CD8-positive, alpha-beta memory T cell (primary cell): ENCODE data around the gene DSCAML1. TPM values are rescaled to one million over a fixed set of nuclear protein-coding genes. Genes with fewer than 3 reads are reported as not detected.

Experiments used
- CTCF ChIA-PET: fragments of 350-600 bp; sonication (Branson Sonifier 250); formaldehyde crosslinking; loops from one replicate; lab custom pipeline; 2021; ENCODE audit warnings: antibody characterized with exemption; lab: Charles Lee
- POLR2A ChIA-PET: fragments of 350-600 bp; sonication (Branson Sonifier 250); formaldehyde crosslinking; loops from one replicate; lab custom pipeline; 2021; ENCODE audit warnings: antibody characterized with exemption; lab: Charles Lee
- DNase-seq, 5 donors: peaks; one replicate each; pipeline versions ENCODE4 v3.0.0 to v3.0.0-alpha.2; 2020 to 2022; ENCODE audit warnings: mixed read lengths in 1 of 5
- H3K27ac ChIP-seq: one replicate; pipeline ENCODE4 v1.7.0; 2013; ENCODE audit warnings: low read depth, mild to moderate bottlenecking, low read length, moderate library complexity
- H3K27me3 ChIP-seq: 2 replicates; pipeline ENCODE4 v1.7.0; 2013; ENCODE audit warnings: low read length, mild to moderate bottlenecking; ENCODE audit not compliant: insufficient read depth, poor library complexity, severe bottlenecking
- H3K36me3 ChIP-seq: 2 replicates; pipeline ENCODE4 v1.7.0; 2013; ENCODE audit warnings: mild to moderate bottlenecking, low read length, moderate library complexity; ENCODE audit not compliant: insufficient read depth
- H3K4me1 ChIP-seq: 2 replicates; pipeline ENCODE4 v1.7.0; 2013; ENCODE audit warnings: mild to moderate bottlenecking, low read length, moderate library complexity; ENCODE audit not compliant: insufficient read depth
- H3K4me3 ChIP-seq: 2 replicates; pipeline ENCODE4 v1.7.0; 2013; ENCODE audit warnings: mild to moderate bottlenecking, low read length
- H3K9me3 ChIP-seq: 2 replicates; pipeline ENCODE4 v1.7.0; 2013; ENCODE audit warnings: mild to moderate bottlenecking, low read length
- H3K27ac Mint-ChIP-seq, 8 donors: one replicate each; pipeline ENCODE4 v1.8.0; 2020 to 2021; ENCODE audit warnings: mixed read lengths in 8 of 8, mild to moderate bottlenecking in 6 of 8, inconsistent platforms in 3 of 8, moderate library complexity in 3 of 8
- H3K27me3 Mint-ChIP-seq, 2 donors: one replicate each; pipeline ENCODE4 v1.8.0; 2020 to 2021; ENCODE audit warnings: mixed read lengths in 2 of 2, mild to moderate bottlenecking in 1 of 2, moderate library complexity in 1 of 2
- H3K36me3 Mint-ChIP-seq, 3 donors: one replicate each; pipeline ENCODE4 v1.8.0; 2020 to 2021; ENCODE audit warnings: mixed read lengths in 3 of 3, inconsistent platforms in 1 of 3, mild to moderate bottlenecking in 1 of 3
- H3K4me1 Mint-ChIP-seq, 3 donors: one replicate each; pipeline ENCODE4 v1.8.0; 2020 to 2021; ENCODE audit warnings: mixed read lengths in 3 of 3, inconsistent platforms in 1 of 3, mild to moderate bottlenecking in 1 of 3
- H3K4me3 Mint-ChIP-seq, 7 donors: one replicate each; pipeline ENCODE4 v1.8.0; 2020 to 2021; ENCODE audit warnings: mixed read lengths in 7 of 7, mild to moderate bottlenecking in 6 of 7, moderate library complexity in 4 of 7, inconsistent platforms in 2 of 7
- H3K9me3 Mint-ChIP-seq, 5 donors: one replicate each; pipeline ENCODE4 v1.8.0; 2020 to 2022; ENCODE audit warnings: mixed read lengths in 5 of 5, mild to moderate bottlenecking in 3 of 5, moderate library complexity in 2 of 5, inconsistent platforms in 1 of 5
- polyA plus RNA-seq: library from polyadenylated mRNA; unstranded; fragments of 300-500 nt; fragmentation: Illumina TruSeq; gene quantifications from one replicate; pipeline ENCODE4 v1.2.3, GENCODE V29; 2021
- total RNA-seq, 2 experiments: library from RNA; stranded (reverse); gene quantifications; one replicate each; pipeline ENCODE4 v1.2.3, GENCODE V29; 2021

The DSCAML1 gene
- total and polyA plus RNA-seq, 3 experiments from 2014 or later = 0.48 to 0.91 TPM; not detected in 1

DNA sequence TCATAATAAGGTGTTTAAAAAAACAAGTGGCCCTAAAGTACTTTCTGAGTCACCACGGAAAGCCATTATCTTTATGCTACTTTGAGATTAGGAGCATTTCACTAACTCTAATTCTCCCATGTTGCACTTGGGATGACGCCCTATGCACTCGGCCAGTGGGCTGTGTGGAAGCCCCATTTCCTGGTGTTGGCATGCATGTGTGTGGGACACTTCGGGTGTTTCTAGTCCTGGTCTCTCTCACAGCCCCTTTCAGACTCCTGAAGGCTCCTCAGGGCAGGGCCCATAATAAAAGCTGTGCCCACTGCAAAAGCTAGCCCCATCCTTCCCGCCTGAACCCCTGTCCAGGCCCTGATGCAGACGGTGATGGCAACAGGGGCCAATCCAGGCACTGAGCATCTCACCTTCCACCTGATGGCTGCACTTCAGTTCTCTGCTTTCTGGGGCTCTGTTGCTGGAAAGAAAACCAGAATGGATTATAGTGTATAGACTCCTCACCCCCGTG lies 42.4 kb upstream of the DSCAML1 start:
- no peaks in the 10 kb centered on the region for H3K9me3 ChIP-seq
- Mint-ChIP-seq H3K4me3 (no peak overlapping the region), H3K36me3 (no peaks in the 10 kb centered on the region), H3K4me1 (peaks cover 6 to 30% (median 18%) of the 10 kb centered on the region in 3 donors), H3K9me3 (no peaks in the 10 kb centered on the region), H3K27ac (peak overlapping the region in 1 of 8 donors; percentile 73), H3K27me3 (peaks cover 0 to 5% of the 10 kb centered on the region in 2 donors)
- peak in 1 of 5 donors; percentile 26 for DNase-seq
- no peak overlapping the region for H3K27ac ChIP-seq
- no peak overlapping the region for H3K4me3 ChIP-seq
- H3K4me1 ChIP-seq = peaks cover 8% of the 10 kb centered on the region
- no peaks in the 10 kb centered on the region for H3K27me3 ChIP-seq
- ChIA-PET POLR2A (no interaction called here), CTCF (interaction anchor here (1.2 kb wide), 1 partner anchor 16 kb away, joined by 4 read pairs; no protein-coding TSS in a partner anchor)
- H3K36me3 ChIP-seq = no peaks in the 10 kb centered on the region

DNA sequence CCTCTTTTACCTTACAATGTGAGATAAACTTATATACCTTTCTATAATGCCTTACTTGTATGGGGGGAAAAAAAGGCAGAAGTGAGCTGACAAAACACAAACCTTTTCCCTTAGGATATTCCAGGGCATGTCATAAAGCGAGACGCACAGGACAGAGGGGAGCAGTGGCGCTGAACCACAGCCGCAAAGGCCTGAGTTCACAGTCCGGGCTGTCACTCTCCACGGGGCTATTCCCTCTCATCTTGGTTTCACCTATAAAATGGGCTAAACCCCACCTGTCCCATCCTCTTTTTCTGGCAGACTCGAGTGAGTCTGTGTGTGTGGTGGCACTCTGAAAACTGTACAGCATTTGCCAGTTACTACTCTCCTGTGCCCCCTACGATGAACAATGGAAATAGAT lies 41.9 kb upstream of the DSCAML1 start:
- H3K4me1 Mint-ChIP-seq = peaks cover 6 to 29% (median 18%) of the 10 kb centered on the region in 3 donors
- Histone ChIP-seq H3K27ac (no peak overlapping the region), H3K4me3 (no peak overlapping the region), H3K36me3 (no peaks in the 10 kb centered on the region), H3K4me1 (peaks cover 5% of the 10 kb centered on the region), H3K9me3 (no peaks in the 10 kb centered on the region), H3K27me3 (no peaks in the 10 kb centered on the region)
- no peaks in the 10 kb centered on the region for H3K36me3 Mint-ChIP-seq
- no peak for DNase-seq
- CTCF ChIA-PET = no interaction called here
- H3K9me3 Mint-ChIP-seq = no peaks in the 10 kb centered on the region
- no peak overlapping the region for H3K4me3 Mint-ChIP-seq
- peak overlapping the region in 1 of 8 donors; percentile 68 for H3K27ac Mint-ChIP-seq
- POLR2A ChIA-PET = no interaction called here
- H3K27me3 Mint-ChIP-seq = peaks cover 0 to 5% of the 10 kb centered on the region in 2 donors

DNA sequence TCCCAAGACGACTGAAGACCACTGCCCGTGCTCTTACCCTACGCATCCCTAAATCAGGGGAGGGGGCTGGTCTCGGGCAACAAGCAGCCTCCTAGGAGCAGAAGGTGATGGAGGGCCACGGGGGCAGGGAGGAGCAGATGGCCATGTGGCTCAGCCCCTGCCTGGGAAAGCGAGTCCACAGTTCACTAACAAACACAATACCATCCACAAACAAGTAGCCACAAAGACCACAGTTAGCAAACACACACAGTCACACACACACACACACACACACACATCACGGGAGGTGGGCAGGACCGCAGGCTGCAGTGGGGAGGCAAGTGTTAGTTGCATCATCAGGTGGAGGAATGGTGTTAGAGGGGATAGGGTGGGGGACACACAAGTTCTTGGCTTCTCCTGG lies 40.8 kb upstream of the DSCAML1 start:
- POLR2A ChIA-PET = no interaction called here
- H3K4me1 Mint-ChIP-seq = peaks cover 6 to 21% (median 18%) of the 10 kb centered on the region in 3 donors
- CTCF ChIA-PET = no interaction called here
- H3K36me3 Mint-ChIP-seq = no peaks in the 10 kb centered on the region
- H3K27me3 Mint-ChIP-seq = peaks cover 0 to 5% of the 10 kb centered on the region in 2 donors
- peak overlapping the region in 3 of 8 donors; percentile 27 to 93 (median 73) for H3K27ac Mint-ChIP-seq
- peak in 1 of 5 donors; percentile 50 for DNase-seq
- H3K9me3 Mint-ChIP-seq = no peaks in the 10 kb centered on the region
- H3K4me3 ChIP-seq = no peak overlapping the region
- H3K27me3 ChIP-seq = no peaks in the 10 kb centered on the region
- peak overlapping the region in 3 of 7 donors; percentile 25 to 51 (median 42) for H3K4me3 Mint-ChIP-seq
- no peak overlapping the region for H3K27ac ChIP-seq
- H3K4me1 ChIP-seq = no peaks in the 10 kb centered on the region
- H3K9me3 ChIP-seq = no peaks in the 10 kb centered on the region
- H3K36me3 ChIP-seq = no peaks in the 10 kb centered on the region

DNA sequence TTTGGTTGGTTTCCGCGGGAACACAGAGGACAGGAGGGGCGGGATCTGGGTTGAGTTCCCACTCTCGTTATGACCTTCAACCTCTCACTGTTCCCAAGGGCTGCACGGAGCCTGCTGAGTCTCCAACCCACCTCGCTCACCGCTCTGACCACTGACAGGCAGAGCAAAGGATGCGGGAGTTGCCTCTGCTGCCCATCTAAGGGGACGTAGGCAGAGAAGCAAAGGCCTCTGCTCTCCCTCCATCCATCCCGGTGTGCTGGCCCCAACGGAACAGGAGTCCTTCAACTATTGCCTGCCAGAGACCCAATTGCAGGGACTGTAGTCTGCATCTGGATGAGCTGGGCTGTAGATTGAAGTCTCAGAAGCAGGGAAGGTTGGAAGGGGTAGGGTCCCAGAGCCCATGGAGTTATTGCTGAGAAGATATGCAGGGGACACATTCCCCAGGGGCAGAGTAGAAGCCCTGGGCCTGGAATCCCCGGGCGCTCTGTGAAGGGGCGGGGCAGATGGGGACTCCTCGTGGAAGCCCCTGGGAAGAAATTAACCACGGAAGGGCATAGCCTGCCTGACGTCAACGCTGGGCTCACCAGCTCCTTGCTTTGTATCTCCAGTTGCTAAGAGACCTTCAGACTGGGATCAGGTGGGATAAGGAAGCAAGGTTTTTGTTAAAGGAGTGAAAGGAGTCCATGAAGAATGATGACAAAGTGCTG lies 40.2 kb upstream of the DSCAML1 start:
- peaks cover 0 to 5% of the 10 kb centered on the region in 2 donors for H3K27me3 Mint-ChIP-seq
- no peaks in the 10 kb centered on the region for H3K36me3 Mint-ChIP-seq
- DNase-seq = peak in 1 of 5 donors; percentile 24
- H3K9me3 ChIP-seq = no peaks in the 10 kb centered on the region
- no peaks in the 10 kb centered on the region for H3K27me3 ChIP-seq
- H3K4me1 Mint-ChIP-seq = peaks cover 8 to 26% (median 18%) of the 10 kb centered on the region in 3 donors
- no peaks in the 10 kb centered on the region for H3K36me3 ChIP-seq
- POLR2A ChIA-PET = no interaction called here
- H3K4me1 ChIP-seq = no peaks in the 10 kb centered on the region
- H3K27ac Mint-ChIP-seq = peak overlapping the region in 3 of 8 donors; percentile 27 to 93 (median 73)
- H3K4me3 ChIP-seq = no peak overlapping the region
- CTCF ChIA-PET = interaction anchor here (1.2 kb wide), 1 partner anchor 216 kb away, joined by 3 read pairs; no protein-coding TSS in a partner anchor
- peak overlapping the region in 2 of 7 donors; percentile 25 to 56 for H3K4me3 Mint-ChIP-seq
- H3K27ac ChIP-seq = no peak overlapping the region
- H3K9me3 Mint-ChIP-seq = no peaks in the 10 kb centered on the region

DNA sequence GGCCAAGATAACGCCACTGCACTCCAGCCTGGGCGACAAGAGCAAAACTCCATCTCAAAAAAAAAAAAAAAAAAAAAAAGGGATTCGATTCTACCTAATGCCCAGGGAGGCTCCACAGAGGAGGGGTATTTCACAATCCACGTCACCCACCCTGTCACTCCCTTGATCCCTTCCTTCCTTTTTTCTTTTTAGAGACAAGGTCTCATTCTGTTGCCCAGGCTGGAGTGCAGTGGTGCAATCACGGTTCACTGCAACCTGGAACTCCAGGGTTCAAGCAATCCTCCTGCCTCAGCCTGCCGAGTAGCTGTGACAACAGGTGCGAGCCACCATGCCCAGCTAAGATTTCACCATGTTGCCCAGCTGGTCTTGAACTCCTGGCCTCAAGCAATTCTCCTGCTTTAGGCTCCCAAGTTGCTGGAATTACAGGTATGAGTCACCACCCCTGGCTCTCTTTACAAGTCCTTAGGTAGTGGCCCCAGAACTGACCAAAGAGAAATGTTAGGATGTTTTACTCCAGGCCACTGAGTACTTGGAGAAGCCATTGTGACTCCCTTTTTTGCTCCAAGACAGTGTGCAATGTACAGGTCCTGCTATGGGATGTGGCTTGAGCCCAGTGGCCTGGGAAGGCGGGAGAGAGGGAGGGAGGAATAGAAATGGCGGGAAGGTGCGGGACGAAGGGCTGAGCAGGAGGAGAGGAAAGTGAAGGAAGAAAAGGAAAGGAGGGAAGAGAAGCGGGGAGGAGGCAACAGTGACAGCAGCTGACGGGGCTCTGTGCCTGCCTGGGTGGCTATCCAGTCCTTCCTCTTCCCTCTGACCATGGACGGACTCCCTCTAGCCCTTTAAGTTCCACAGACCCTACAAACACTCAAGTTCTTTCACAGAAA lies 39.3 kb upstream of the DSCAML1 start:
- peaks cover 1% of the 10 kb centered on the region for H3K4me1 ChIP-seq
- H3K27ac Mint-ChIP-seq = no peak overlapping the region
- POLR2A ChIA-PET = no interaction called here

DNA sequence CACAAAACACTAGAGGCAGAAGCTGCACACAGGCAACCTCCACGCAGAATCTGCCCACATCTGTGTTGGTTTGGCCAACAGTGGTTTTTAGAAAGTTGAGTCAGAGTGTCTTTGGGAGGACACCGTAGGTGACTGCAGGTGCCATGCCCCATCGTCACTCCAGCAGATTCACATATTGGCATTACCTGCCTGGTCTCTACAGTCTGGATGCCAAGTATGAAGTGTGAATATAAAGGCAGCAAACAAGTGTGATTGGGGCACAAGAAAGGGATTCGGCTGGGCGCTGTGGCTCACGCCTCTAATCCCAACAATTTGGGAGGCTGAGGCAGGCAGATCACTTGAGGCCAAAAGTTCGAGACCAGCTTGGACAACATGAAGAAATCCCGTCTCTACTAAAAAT lies 38.6 kb upstream of the DSCAML1 start:
- POLR2A ChIA-PET = no interaction called here
- Histone ChIP-seq H3K36me3 (no peaks in the 10 kb centered on the region), H3K4me3 (no peak overlapping the region), H3K27ac (no peak overlapping the region), H3K27me3 (no peaks in the 10 kb centered on the region), H3K4me1 (peaks cover 9% of the 10 kb centered on the region), H3K9me3 (no peaks in the 10 kb centered on the region)
- Mint-ChIP-seq H3K4me3 (no peak overlapping the region), H3K27me3 (peaks cover 0 to 2% of the 10 kb centered on the region in 2 donors), H3K27ac (no peak overlapping the region), H3K9me3 (no peaks in the 10 kb centered on the region), H3K4me1 (peaks cover 17 to 36% (median 27%) of the 10 kb centered on the region in 3 donors), H3K36me3 (no peaks in the 10 kb centered on the region)
- DNase-seq = peak in 1 of 5 donors; percentile 18
- CTCF ChIA-PET = interaction anchor here (1.1 to 6.9 kb wide), 3 partner anchors 13 to 112 kb away, joined by 3 to 35 read pairs (median 22); partner anchors contain the start of gene FXYD2

More for the DNA sequence above, 39.3 kb upstream of the DSCAML1 start:
- no peak overlapping the region for H3K4me3 ChIP-seq
- H3K27ac ChIP-seq = no peak overlapping the region
- no peaks in the 10 kb centered on the region for H3K27me3 ChIP-seq
- H3K9me3 ChIP-seq = no peaks in the 10 kb centered on the region
- CTCF ChIA-PET = interaction anchor here (1.1 to 6.9 kb wide), 3 partner anchors 14 to 217 kb away, joined by 3 to 35 read pairs (median 3); partner anchors contain the start of gene FXYD2
- peaks cover 9 to 29% (median 20%) of the 10 kb centered on the region in 3 donors for H3K4me1 Mint-ChIP-seq
- H3K4me3 Mint-ChIP-seq = no peak overlapping the region
- H3K27me3 Mint-ChIP-seq = peaks cover 0 to 2% of the 10 kb centered on the region in 2 donors
- no peaks in the 10 kb centered on the region for H3K36me3 Mint-ChIP-seq
- H3K36me3 ChIP-seq = no peaks in the 10 kb centered on the region
- peak in 1 of 5 donors; percentile 31 for DNase-seq
- H3K9me3 Mint-ChIP-seq = no peaks in the 10 kb centered on the region

DNA sequence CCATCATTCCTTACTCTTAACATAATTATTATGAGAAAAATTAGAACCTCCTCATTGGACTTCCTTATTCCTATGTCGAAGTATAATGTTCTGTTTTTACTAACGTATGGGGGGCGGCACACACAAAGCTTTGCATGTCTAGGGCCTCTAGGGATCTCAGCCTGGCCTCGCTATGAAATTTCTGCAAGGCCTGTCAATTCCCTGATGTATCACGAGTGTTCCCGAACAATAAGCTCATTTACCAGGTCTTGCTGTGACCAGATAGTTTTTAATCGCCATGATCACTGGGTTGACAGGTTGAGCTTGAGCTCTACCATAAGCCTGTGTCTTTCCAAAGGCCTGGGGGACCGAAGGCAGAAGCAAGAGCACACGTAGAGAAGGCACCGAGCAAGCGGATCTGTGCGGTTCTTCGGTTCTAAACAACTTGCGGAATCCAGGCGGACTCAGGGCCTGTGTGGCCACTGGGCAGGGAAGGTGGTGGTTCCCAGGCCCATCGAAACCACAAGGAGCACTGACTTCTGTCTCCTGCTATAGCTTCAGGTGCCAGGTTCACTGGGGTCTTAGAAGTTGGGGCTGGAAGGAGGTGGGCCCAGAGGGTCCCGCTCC lies 37.9 kb upstream of the DSCAML1 start:
- H3K36me3 ChIP-seq = no peaks in the 10 kb centered on the region
- no peak overlapping the region for H3K4me3 ChIP-seq
- H3K9me3 Mint-ChIP-seq = no peaks in the 10 kb centered on the region
- H3K27me3 Mint-ChIP-seq = peaks cover 0 to 4% of the 10 kb centered on the region in 2 donors
- H3K4me1 ChIP-seq = peaks cover 15% of the 10 kb centered on the region
- H3K9me3 ChIP-seq = no peaks in the 10 kb centered on the region
- H3K27ac Mint-ChIP-seq = peak overlapping the region in 1 of 8 donors; percentile 33
- no peak overlapping the region for H3K27ac ChIP-seq
- H3K4me1 Mint-ChIP-seq = peaks cover 22 to 43% (median 33%) of the 10 kb centered on the region in 3 donors
- H3K27me3 ChIP-seq = no peaks in the 10 kb centered on the region
- POLR2A ChIA-PET = no interaction called here
- DNase-seq = peak in 1 of 5 donors; percentile 37
- no peaks in the 10 kb centered on the region for H3K36me3 Mint-ChIP-seq
- CTCF ChIA-PET = interaction anchor here (1.1 to 6.9 kb wide), 8 partner anchors 8 to 337 kb away, joined by 3 to 35 read pairs (median 12); partner anchors contain the start of gene FXYD2
- no peak overlapping the region for H3K4me3 Mint-ChIP-seq
